Choroid plexus epithelial cell (primary cell): ENCODE results near the gene KDM3B.

Experiments
- DNase-seq: peaks from one replicate; pipeline ENCODE4 v3.0.0-alpha.2; 2010; ENCODE audit warnings: low read depth
- H3K4me3 ChIP-seq: 2 replicates; pipeline ENCODE4 v1.5.1; 2011; ENCODE audit warnings: low read depth, mild to moderate bottlenecking, control low read depth, low read length, moderate library complexity
- TF ChIP-seq, protein P1 (sequence below): conservative IDR thresholded peaks from 2 replicates; pipeline ENCODE4 v1.5.1; 2011; ENCODE audit warnings: low read depth, mild to moderate bottlenecking, control low read depth, inconsistent platforms, low read length, moderate library complexity

The KDM3B gene

DNA sequence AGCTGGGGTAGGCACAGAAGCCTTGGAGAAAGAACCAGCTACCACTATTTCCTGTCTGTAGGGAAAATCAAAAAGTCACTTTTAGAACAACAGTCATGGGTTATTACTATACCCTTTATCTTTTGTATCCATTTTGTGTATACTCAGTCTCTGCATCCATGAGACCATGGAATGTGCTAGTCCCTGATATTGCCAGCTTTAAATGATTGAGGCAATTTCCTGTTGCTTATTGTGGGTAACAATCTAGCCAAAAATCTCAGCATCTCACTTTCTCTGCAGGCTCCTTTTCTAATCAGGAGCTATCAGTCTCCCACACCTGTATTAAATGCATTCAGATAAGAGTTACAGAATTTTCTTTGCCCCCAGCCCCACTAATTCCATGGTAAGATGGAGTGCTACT, 968 bp upstream of the KDM3B start:
- TF ChIP-seq, protein P1, sequence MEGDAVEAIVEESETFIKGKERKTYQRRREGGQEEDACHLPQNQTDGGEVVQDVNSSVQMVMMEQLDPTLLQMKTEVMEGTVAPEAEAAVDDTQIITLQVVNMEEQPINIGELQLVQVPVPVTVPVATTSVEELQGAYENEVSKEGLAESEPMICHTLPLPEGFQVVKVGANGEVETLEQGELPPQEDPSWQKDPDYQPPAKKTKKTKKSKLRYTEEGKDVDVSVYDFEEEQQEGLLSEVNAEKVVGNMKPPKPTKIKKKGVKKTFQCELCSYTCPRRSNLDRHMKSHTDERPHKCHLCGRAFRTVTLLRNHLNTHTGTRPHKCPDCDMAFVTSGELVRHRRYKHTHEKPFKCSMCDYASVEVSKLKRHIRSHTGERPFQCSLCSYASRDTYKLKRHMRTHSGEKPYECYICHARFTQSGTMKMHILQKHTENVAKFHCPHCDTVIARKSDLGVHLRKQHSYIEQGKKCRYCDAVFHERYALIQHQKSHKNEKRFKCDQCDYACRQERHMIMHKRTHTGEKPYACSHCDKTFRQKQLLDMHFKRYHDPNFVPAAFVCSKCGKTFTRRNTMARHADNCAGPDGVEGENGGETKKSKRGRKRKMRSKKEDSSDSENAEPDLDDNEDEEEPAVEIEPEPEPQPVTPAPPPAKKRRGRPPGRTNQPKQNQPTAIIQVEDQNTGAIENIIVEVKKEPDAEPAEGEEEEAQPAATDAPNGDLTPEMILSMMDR, result no peak
- no peak overlapping the region for H3K4me3 ChIP-seq
- no peak for DNase-seq

GRCh38 chr5:138352722-138353559, 456 bp downstream of the KDM3B start:
- TF ChIP-seq, protein P1, result no peak
- peak; percentile 57 for DNase-seq
- peak overlapping the region; percentile 83 for H3K4me3 ChIP-seq

GRCh38 chr5:138353560-138354080, 1.1 kb downstream of the KDM3B start:
- TF ChIP-seq, protein P1, result no peak
- peak overlapping the region; percentile 83 for H3K4me3 ChIP-seq
- no peak for DNase-seq

DNA sequence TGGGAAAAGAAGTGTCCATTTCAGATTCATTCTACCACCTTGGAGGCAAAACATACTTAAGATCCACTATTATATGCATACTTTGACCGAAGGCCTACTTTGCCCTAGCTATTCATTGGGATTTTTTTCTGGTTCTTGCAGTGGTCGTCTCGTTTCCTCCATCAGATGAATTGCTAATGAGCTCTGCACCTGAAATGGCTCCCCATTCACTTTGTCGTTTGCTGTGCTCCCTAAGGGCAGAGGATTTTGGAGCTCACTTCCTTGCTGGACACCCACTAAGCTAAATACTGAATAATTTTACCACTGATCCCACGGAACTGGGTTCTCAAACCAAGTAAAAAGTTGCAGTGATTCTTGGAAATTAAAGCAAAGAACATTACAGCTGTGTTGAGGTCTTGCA, 1.9 kb downstream of the KDM3B start:
- H3K4me3 ChIP-seq, result peak overlapping the region; percentile 83
- DNase-seq, result no peak
- TF ChIP-seq, protein P1, result no peak

- H3K4me3 ChIP-seq, result peak overlapping the region; percentile 83
- TF ChIP-seq, protein P1, result peak; percentile 35
- peak; percentile 94 for DNase-seq
Observed at GRCh38 chr5:138354926-138355378, 2.5 kb downstream of the KDM3B start.

GRCh38 chr5:138359621-138360020, 7.1 kb downstream of the KDM3B start:
- no peak for DNase-seq
- TF ChIP-seq, protein P1, result no peak
- no peak overlapping the region for H3K4me3 ChIP-seq
